ENCODE results near the gene CHRNA5. TPM values are rescaled to one million over a fixed set of nuclear protein-coding genes. Genes with fewer than 3 reads are reported as not detected.

Gene CHRNA5
- polyA plus RNA-seq, 4 donors = 5.8 to 11.1 (median 8.1) TPM

GRCh38 chr15:78619022-78619950 lies 54.0 kb downstream of the CHRNA5 start:
- no peak for DNase-seq (ENCODE audit: low read depth in 4 of 4, low spot score in 3 of 4)

- no peak for DNase-seq (ENCODE audit: low read depth in 4 of 4, low spot score in 3 of 4)
Observed at GRCh38 chr15:78620021-78620526, 54.8 kb downstream of the CHRNA5 start.

GRCh38 chr15:78620527-78621421 lies 55.5 kb downstream of the CHRNA5 start, which contains the start of gene CHRNA3:
TSS of gene CHRNA3 (minus strand) at chr15:78620996. CDS start at chr15:78620794, 202 bp downstream.
- DNase-seq (ENCODE audit: low read depth in 4 of 4, low spot score in 3 of 4) = no peak

GRCh38 chr15:78621810-78622402 lies 56.6 kb downstream of the CHRNA5 start:
- DNase-seq (ENCODE audit: low read depth in 4 of 4, low spot score in 3 of 4) = no peak

GRCh38 chr15:78623786-78624497 lies 58.6 kb downstream of the CHRNA5 start:
- no peak for DNase-seq (ENCODE audit: low read depth in 4 of 4, low spot score in 3 of 4)

GRCh38 chr15:78624651-78625590 lies 59.6 kb downstream of the CHRNA5 start:
- DNase-seq (ENCODE audit: low read depth in 4 of 4, low spot score in 3 of 4) = no peak

GRCh38 chr15:78625606-78626280 lies 60.4 kb downstream of the CHRNA5 start:
- no peak for DNase-seq (ENCODE audit: low read depth in 4 of 4, low spot score in 3 of 4)

GRCh38 chr15:78626381-78626995 lies 61.2 kb downstream of the CHRNA5 start:
- no peak for DNase-seq (ENCODE audit: low read depth in 4 of 4, low spot score in 3 of 4)

GRCh38 chr15:78627348-78627747 lies 62.0 kb downstream of the CHRNA5 start:
- DNase-seq (ENCODE audit: low read depth in 4 of 4, low spot score in 3 of 4) = no peak

- DNase-seq (ENCODE audit: low read depth in 4 of 4, low spot score in 3 of 4) = no peak
Observed at GRCh38 chr15:78628227-78628626, 62.9 kb downstream of the CHRNA5 start.

- no peak for DNase-seq (ENCODE audit: low read depth in 4 of 4, low spot score in 3 of 4)
Observed at GRCh38 chr15:78629031-78629715, 63.9 kb downstream of the CHRNA5 start.

- DNase-seq (ENCODE audit: low read depth in 4 of 4, low spot score in 3 of 4) = no peak
Observed at GRCh38 chr15:78629716-78630065, 64.4 kb downstream of the CHRNA5 start.

- no peak for DNase-seq (ENCODE audit: low read depth in 4 of 4, low spot score in 3 of 4)
Observed at GRCh38 chr15:78630886-78631633, 65.7 kb downstream of the CHRNA5 start.

- no peak for DNase-seq (ENCODE audit: low read depth in 4 of 4, low spot score in 3 of 4)
Observed at GRCh38 chr15:78633348-78633747, 68.0 kb downstream of the CHRNA5 start.

GRCh38 chr15:78634210-78635145 lies 69.2 kb downstream of the CHRNA5 start:
- no peak for DNase-seq (ENCODE audit: low read depth in 4 of 4, low spot score in 3 of 4)

GRCh38 chr15:78635346-78635745 lies 70.0 kb downstream of the CHRNA5 start:
- no peak for DNase-seq (ENCODE audit: low read depth in 4 of 4, low spot score in 3 of 4)

Measured in right renal pelvis (tissue), 4 donors.